OCI-LY3 (cell line): ENCODE data around the gene LDLRAD4.

Experiments
- CTCF ChIP-seq: fragments of 200-600, 300-600 bp; sonication (generic); IDR thresholded peaks from 2 replicates; pipeline ENCODE4 v1.5.1; 2014; ENCODE audit warnings: antibody characterized with exemption, low read length, low read depth
- EZH2phosphoT487 ChIP-seq: fragments of 200-600 bp; shearing (Covaris generic); IDR thresholded peaks from 2 replicates; pipeline ENCODE4 v1.6.1; 2018; ENCODE audit warnings: antibody characterized with exemption, mixed run types, low read depth

DNA sequence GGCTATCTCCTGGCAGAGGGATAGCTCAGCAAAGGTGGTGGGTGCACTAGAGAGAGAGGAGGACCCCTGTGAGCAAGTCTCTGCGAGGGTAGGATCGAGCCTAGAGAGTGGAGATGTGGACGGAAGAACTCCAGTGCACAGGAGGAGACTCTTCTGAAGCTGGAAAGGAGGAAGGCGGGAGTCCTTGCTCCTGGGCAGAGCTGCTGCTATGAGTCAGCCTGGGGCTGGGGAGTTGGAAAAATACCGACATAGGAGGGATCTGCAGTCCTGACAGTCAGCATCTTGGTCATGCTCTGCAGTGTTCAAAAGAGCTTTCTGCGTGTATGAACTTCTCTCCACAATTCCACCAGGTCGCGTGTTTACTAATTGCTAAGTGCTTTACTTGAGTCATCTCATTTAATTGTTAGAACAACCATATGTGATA lies 233.8 kb downstream of the LDLRAD4 start:
- TF ChIP-seq CTCF = no peak
- TF ChIP-seq EZH2phosphoT487 = no peak
